Measurements from ENCODE around the gene CLCN4.
A peak's percentile ranks its signal among the peaks of the same experiment; 100 is the strongest.

The CLCN4 gene

GRCh38 chrX:10166731-10167151 lies 10.0 kb downstream of the CLCN4 start:
- Histone ChIP-seq H3K4me3 (ENCODE audit: low read depth, low read length) (no peak overlapping the region), H3K79me2 (ENCODE audit: control insufficient read depth, insufficient read depth, low read length, unreplicated experiment) (no peaks in the 10 kb centered on the region), H3K27me3 (ENCODE audit: insufficient read depth, low read length) (no peaks in the 10 kb centered on the region), H3K36me3 (ENCODE audit: insufficient read depth, low read length) (no peaks in the 10 kb centered on the region), H3K27ac (ENCODE audit: low read depth, low read length) (no peak overlapping the region), H3K4me1 (ENCODE audit: control insufficient read depth, insufficient read depth, low read length, unreplicated experiment) (no peaks in the 10 kb centered on the region), H2AFZ (ENCODE audit: low read length, unreplicated experiment) (no peak overlapping the region)

GRCh38 chrX:10167573-10167972 lies 10.8 kb downstream of the CLCN4 start:
- Histone ChIP-seq H2AFZ (ENCODE audit: low read length, unreplicated experiment) (no peak overlapping the region), H3K27me3 (ENCODE audit: insufficient read depth, low read length) (no peaks in the 10 kb centered on the region), H3K79me2 (ENCODE audit: control insufficient read depth, insufficient read depth, low read length, unreplicated experiment) (no peaks in the 10 kb centered on the region), H3K4me1 (ENCODE audit: control insufficient read depth, insufficient read depth, low read length, unreplicated experiment) (no peaks in the 10 kb centered on the region), H3K4me3 (ENCODE audit: low read depth, low read length) (no peak overlapping the region), H3K27ac (ENCODE audit: low read depth, low read length) (no peak overlapping the region), H3K36me3 (ENCODE audit: insufficient read depth, low read length) (no peaks in the 10 kb centered on the region)

GRCh38 chrX:10168226-10168625 lies 11.5 kb downstream of the CLCN4 start:
- no peaks in the 10 kb centered on the region for H3K27me3 ChIP-seq (ENCODE audit: insufficient read depth, low read length)
- no peaks in the 10 kb centered on the region for H3K36me3 ChIP-seq (ENCODE audit: insufficient read depth, low read length)
- peaks cover 3% of the 10 kb centered on the region for H3K4me1 ChIP-seq (ENCODE audit: control insufficient read depth, insufficient read depth, low read length, unreplicated experiment)
- no peak overlapping the region for H3K4me3 ChIP-seq (ENCODE audit: low read depth, low read length)
- H3K79me2 ChIP-seq (ENCODE audit: control insufficient read depth, insufficient read depth, low read length, unreplicated experiment), result no peaks in the 10 kb centered on the region
- no peak overlapping the region for H2AFZ ChIP-seq (ENCODE audit: low read length, unreplicated experiment)
- H3K27ac ChIP-seq (ENCODE audit: low read depth, low read length), result no peak overlapping the region

- Histone ChIP-seq H3K79me2 (ENCODE audit: control insufficient read depth, insufficient read depth, low read length, unreplicated experiment) (no peaks in the 10 kb centered on the region), H3K27me3 (ENCODE audit: insufficient read depth, low read length) (no peaks in the 10 kb centered on the region), H3K27ac (ENCODE audit: low read depth, low read length) (no peak overlapping the region), H3K4me3 (ENCODE audit: low read depth, low read length) (no peak overlapping the region), H3K36me3 (ENCODE audit: insufficient read depth, low read length) (no peaks in the 10 kb centered on the region), H3K4me1 (ENCODE audit: control insufficient read depth, insufficient read depth, low read length, unreplicated experiment) (peaks cover 13% of the 10 kb centered on the region), H2AFZ (ENCODE audit: low read length, unreplicated experiment) (no peak overlapping the region)
Measured at GRCh38 chrX:10169175-10169574, 12.4 kb downstream of the CLCN4 start.

GRCh38 chrX:10171249-10171648 lies 14.5 kb downstream of the CLCN4 start:
- Histone ChIP-seq H3K27me3 (ENCODE audit: insufficient read depth, low read length) (no peaks in the 10 kb centered on the region), H2AFZ (ENCODE audit: low read length, unreplicated experiment) (no peak overlapping the region), H3K4me1 (ENCODE audit: control insufficient read depth, insufficient read depth, low read length, unreplicated experiment) (peaks cover 28% of the 10 kb centered on the region), H3K36me3 (ENCODE audit: insufficient read depth, low read length) (no peaks in the 10 kb centered on the region), H3K27ac (ENCODE audit: low read depth, low read length) (no peak overlapping the region), H3K4me3 (ENCODE audit: low read depth, low read length) (no peak overlapping the region), H3K79me2 (ENCODE audit: control insufficient read depth, insufficient read depth, low read length, unreplicated experiment) (no peaks in the 10 kb centered on the region)

GRCh38 chrX:10172877-10173276 lies 16.1 kb downstream of the CLCN4 start:
- H3K36me3 ChIP-seq (ENCODE audit: insufficient read depth, low read length), result no peaks in the 10 kb centered on the region
- H3K27ac ChIP-seq (ENCODE audit: low read depth, low read length), result no peak overlapping the region; the same call in 1 of the 2 replicates
- peaks cover 28% of the 10 kb centered on the region for H3K4me1 ChIP-seq (ENCODE audit: control insufficient read depth, insufficient read depth, low read length, unreplicated experiment)
- no peaks in the 10 kb centered on the region for H3K79me2 ChIP-seq (ENCODE audit: control insufficient read depth, insufficient read depth, low read length, unreplicated experiment)
- H3K27me3 ChIP-seq (ENCODE audit: insufficient read depth, low read length), result no peaks in the 10 kb centered on the region
- H3K4me3 ChIP-seq (ENCODE audit: low read depth, low read length), result peak overlapping the region; percentile 41; the same call in 1 of the 2 replicates
- peak overlapping the region; percentile 53 for H2AFZ ChIP-seq (ENCODE audit: low read length, unreplicated experiment)

- Histone ChIP-seq H3K27ac (ENCODE audit: low read depth, low read length) (no peak overlapping the region; the same call in 1 of the 2 replicates), H3K79me2 (ENCODE audit: control insufficient read depth, insufficient read depth, low read length, unreplicated experiment) (no peaks in the 10 kb centered on the region), H3K36me3 (ENCODE audit: insufficient read depth, low read length) (no peaks in the 10 kb centered on the region), H3K27me3 (ENCODE audit: insufficient read depth, low read length) (no peaks in the 10 kb centered on the region), H3K4me1 (ENCODE audit: control insufficient read depth, insufficient read depth, low read length, unreplicated experiment) (peaks cover 28% of the 10 kb centered on the region), H2AFZ (ENCODE audit: low read length, unreplicated experiment) (peak overlapping the region; percentile 53), H3K4me3 (ENCODE audit: low read depth, low read length) (peak overlapping the region; percentile 41; the same call in 1 of the 2 replicates)
Measured at GRCh38 chrX:10173331-10173900, 16.6 kb downstream of the CLCN4 start.

- no peak overlapping the region; the same call in 1 of the 2 replicates for H3K27ac ChIP-seq (ENCODE audit: low read depth, low read length)
- peaks cover 28% of the 10 kb centered on the region for H3K4me1 ChIP-seq (ENCODE audit: control insufficient read depth, insufficient read depth, low read length, unreplicated experiment)
Measured at GRCh38 chrX:10174051-10174450, 17.3 kb downstream of the CLCN4 start.

GRCh38 chrX:10174810-10175209 lies 18.0 kb downstream of the CLCN4 start:
- H2AFZ ChIP-seq (ENCODE audit: low read length, unreplicated experiment), result no peak overlapping the region
- no peak overlapping the region for H3K27ac ChIP-seq (ENCODE audit: low read depth, low read length)
- H3K79me2 ChIP-seq (ENCODE audit: control insufficient read depth, insufficient read depth, low read length, unreplicated experiment), result no peaks in the 10 kb centered on the region
- peaks cover 28% of the 10 kb centered on the region for H3K4me1 ChIP-seq (ENCODE audit: control insufficient read depth, insufficient read depth, low read length, unreplicated experiment)
- no peaks in the 10 kb centered on the region for H3K36me3 ChIP-seq (ENCODE audit: insufficient read depth, low read length)
- no peak overlapping the region for H3K4me3 ChIP-seq (ENCODE audit: low read depth, low read length)
- H3K27me3 ChIP-seq (ENCODE audit: insufficient read depth, low read length), result no peaks in the 10 kb centered on the region

More at GRCh38 chrX:10174051-10174450, 17.3 kb downstream of the CLCN4 start:
- Histone ChIP-seq H3K27me3 (ENCODE audit: insufficient read depth, low read length) (no peaks in the 10 kb centered on the region), H3K79me2 (ENCODE audit: control insufficient read depth, insufficient read depth, low read length, unreplicated experiment) (no peaks in the 10 kb centered on the region), H2AFZ (ENCODE audit: low read length, unreplicated experiment) (no peak overlapping the region), H3K36me3 (ENCODE audit: insufficient read depth, low read length) (no peaks in the 10 kb centered on the region), H3K4me3 (ENCODE audit: low read depth, low read length) (peak overlapping the region; percentile 41; the same call in 1 of the 2 replicates)

GRCh38 chrX:10175319-10175871 lies 18.6 kb downstream of the CLCN4 start:
- H3K27ac ChIP-seq (ENCODE audit: low read depth, low read length), result peak overlapping the region; percentile 67
- H2AFZ ChIP-seq (ENCODE audit: low read length, unreplicated experiment), result no peak overlapping the region
- H3K27me3 ChIP-seq (ENCODE audit: insufficient read depth, low read length), result no peaks in the 10 kb centered on the region

More at GRCh38 chrX:10175319-10175871, 18.6 kb downstream of the CLCN4 start:
- Histone ChIP-seq H3K36me3 (ENCODE audit: insufficient read depth, low read length) (no peaks in the 10 kb centered on the region), H3K4me3 (ENCODE audit: low read depth, low read length) (no peak overlapping the region), H3K4me1 (ENCODE audit: control insufficient read depth, insufficient read depth, low read length, unreplicated experiment) (peaks cover 28% of the 10 kb centered on the region), H3K79me2 (ENCODE audit: control insufficient read depth, insufficient read depth, low read length, unreplicated experiment) (no peaks in the 10 kb centered on the region)
